Stimulated activated naive CD8-positive, alpha-beta T cell treated with anti-CD3 and anti-CD28 coated beads, Interleukin-15, amount 100 ng/mL, for 72 hours (primary cell): ENCODE measurements around the gene CDK19.
"Not testable (repeated sequence)": the region's sequence is repeated elsewhere in the genome, so short reads cannot be mapped to it uniquely, and the experiment has no call there.

Source experiments
- ATAC-seq: fragments of 150-1000 bp; cut with Tn5 transposase; 2 replicates; pipeline ENCODE4 v1.10.0; 2021; ENCODE audit warnings: mild to moderate bottlenecking, moderate library complexity
- DNase-seq, 2 donors: peaks; one replicate each; pipeline ENCODE4 v3.0.0; 2021 to 2022
- H3K27ac Mint-ChIP-seq, 2 donors: one replicate each; pipeline ENCODE4 v1.8.0; 2022; ENCODE audit warnings: mild to moderate bottlenecking in 2 of 2, mixed read lengths in 2 of 2, moderate library complexity in 2 of 2
- H3K27me3 Mint-ChIP-seq: one replicate; pipeline ENCODE4 v1.8.0; 2022; ENCODE audit warnings: mixed read lengths
- H3K4me1 Mint-ChIP-seq: one replicate; pipeline ENCODE4 v1.8.0; 2022; ENCODE audit warnings: mild to moderate bottlenecking, mixed read lengths
- H3K4me3 Mint-ChIP-seq, 2 donors: one replicate each; pipeline ENCODE4 v1.8.0; 2022; ENCODE audit warnings: mild to moderate bottlenecking in 2 of 2, mixed read lengths in 2 of 2, moderate library complexity in 1 of 2
- H3K9me3 Mint-ChIP-seq, 2 donors: one replicate each; pipeline ENCODE4 v1.8.0; 2022; ENCODE audit warnings: mixed read lengths in 2 of 2

Gene CDK19

DNA sequence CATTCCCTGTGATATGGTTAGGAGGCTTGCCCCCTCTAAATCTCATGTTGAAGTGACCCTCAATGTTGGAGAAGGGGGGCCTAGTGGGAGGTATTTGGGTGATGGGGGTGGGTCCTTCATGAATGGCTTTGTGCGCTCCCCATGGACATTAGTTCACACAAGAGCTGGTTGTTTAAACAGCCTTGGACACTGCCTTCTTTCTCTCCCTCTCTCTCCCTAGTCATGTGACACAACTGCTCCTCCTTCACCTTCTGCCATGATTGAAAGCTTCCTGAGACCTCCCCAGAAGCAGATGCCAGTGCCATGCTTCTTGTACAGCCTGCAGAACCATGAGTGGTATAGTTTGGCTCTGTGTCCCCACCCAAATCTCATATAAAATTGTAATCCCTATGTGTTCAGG lies 221.6 kb downstream of the CDK19 start:
- Mint-ChIP-seq H3K27me3 (no peaks in the 10 kb centered on the region), H3K9me3 (peaks cover 0 to 11% of the 10 kb centered on the region in 2 donors), H3K4me1 (peaks cover 6% of the 10 kb centered on the region), H3K27ac (no peak overlapping the region), H3K4me3 (no peak overlapping the region)
- no peak for ATAC-seq
- no peak for DNase-seq

- peaks cover 0 to 11% of the 10 kb centered on the region in 2 donors for H3K9me3 Mint-ChIP-seq
- no peak overlapping the region for H3K27ac Mint-ChIP-seq
- H3K27me3 Mint-ChIP-seq: no peaks in the 10 kb centered on the region
- H3K4me1 Mint-ChIP-seq: peaks cover 6% of the 10 kb centered on the region
- DNase-seq: no peak
- no peak overlapping the region for H3K4me3 Mint-ChIP-seq
- ATAC-seq: no peak
Measured at GRCh38 chr6:110592765-110593164, 222.5 kb downstream of the CDK19 start.

DNA sequence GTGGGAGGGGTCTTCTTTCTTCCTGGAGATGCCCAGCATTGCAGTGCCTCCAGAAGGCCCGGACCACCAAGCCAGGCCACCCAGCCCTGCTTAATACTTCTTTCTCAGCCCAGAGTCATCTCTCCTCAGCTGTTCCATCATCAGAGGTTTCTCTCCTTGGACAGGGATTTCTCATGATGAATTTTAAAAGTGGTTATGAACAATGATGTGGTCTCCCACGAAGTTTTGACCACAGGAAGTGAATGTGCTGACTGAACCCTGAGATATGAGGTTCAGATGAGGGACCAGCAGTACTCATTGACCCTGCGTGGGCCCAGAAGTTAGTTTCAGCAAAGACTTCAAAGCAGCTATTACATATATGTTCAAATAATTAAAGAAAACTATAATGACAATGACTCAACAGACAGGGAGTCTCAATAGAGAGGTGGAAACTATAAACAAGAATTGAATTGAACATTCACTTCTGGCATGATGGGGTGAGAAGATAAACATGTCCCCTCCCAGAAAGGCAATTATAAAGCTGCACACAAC lies 224.4 kb downstream of the CDK19 start:
- Mint-ChIP-seq H3K4me3 (no peak overlapping the region), H3K27me3 (no peaks in the 10 kb centered on the region), H3K4me1 (peaks cover 6% of the 10 kb centered on the region), H3K9me3 (peaks cover 0 to 11% of the 10 kb centered on the region in 2 donors), H3K27ac (peak overlapping the region in 1 of 2 donors; percentile 46)
- DNase-seq: peak in 1 of 2 donors; percentile 47
- ATAC-seq: peak; percentile 92

DNA sequence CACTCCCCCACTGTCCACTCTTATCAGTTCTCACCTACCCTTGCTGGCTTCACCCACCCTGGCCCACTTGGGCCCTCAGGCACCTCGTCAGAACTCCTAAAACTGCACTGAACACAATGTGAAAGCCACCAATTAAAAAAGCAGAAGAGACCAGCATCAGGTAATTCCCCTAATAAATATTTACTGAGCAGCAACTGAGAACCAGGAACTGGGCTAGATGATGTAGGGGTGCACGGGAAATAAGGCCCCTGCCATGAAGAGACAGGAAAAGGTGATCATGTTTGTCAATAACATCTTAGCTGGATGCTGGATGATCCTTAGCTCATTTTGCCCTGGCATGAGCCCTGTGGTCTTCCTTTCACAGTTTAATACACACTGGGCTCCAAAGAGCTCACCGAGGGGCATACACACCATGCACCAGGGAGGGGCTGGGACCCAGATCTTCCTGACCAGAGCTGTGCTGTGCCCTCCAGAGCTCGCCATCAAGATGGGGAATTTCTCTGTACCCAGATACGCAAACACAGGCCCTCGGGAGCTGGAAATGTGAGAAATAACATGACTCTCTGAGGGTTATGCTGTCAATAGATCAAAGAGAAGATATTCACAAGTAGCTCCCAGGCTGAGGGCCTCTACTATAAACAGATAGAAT lies 225.3 kb downstream of the CDK19 start:
- no peaks in the 10 kb centered on the region for H3K27me3 Mint-ChIP-seq
- DNase-seq: no peak
- no peak overlapping the region for H3K4me3 Mint-ChIP-seq
- H3K4me1 Mint-ChIP-seq: peaks cover 6% of the 10 kb centered on the region
- ATAC-seq: peak; percentile 45
- H3K27ac Mint-ChIP-seq: peak overlapping the region in 1 of 2 donors; percentile 31
- H3K9me3 Mint-ChIP-seq: peaks cover 0 to 11% of the 10 kb centered on the region in 2 donors

DNA sequence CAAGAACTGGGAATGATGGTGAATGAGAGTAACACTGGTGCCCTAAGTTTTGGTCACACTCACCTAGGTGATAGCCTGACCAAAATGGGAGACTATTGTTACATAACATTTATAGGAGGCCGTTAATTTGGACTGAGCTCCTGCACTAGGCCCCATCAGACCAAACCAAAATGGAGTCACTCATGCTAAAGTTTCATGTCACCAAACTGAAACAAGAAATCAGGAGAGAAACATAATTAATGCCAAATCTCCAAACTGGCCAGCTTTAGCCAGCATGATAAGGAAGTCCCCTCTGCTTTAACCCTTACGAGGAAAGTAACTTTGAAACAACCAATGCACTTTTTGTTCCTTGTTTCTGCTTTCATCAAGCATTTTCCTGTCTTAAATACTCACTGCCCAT lies 227.9 kb downstream of the CDK19 start:
- ATAC-seq: no peak
- Mint-ChIP-seq H3K27me3 (no peaks in the 10 kb centered on the region), H3K9me3 (no peaks in the 10 kb centered on the region), H3K4me1 (peaks cover 6% of the 10 kb centered on the region), H3K27ac (no peak overlapping the region), H3K4me3 (no peak overlapping the region)
- DNase-seq: no peak

- peaks cover 8 to 25% of the 10 kb centered on the region in 2 donors for H3K9me3 Mint-ChIP-seq
- peaks cover 12% of the 10 kb centered on the region for H3K27me3 Mint-ChIP-seq
- H3K4me1 Mint-ChIP-seq: no peaks in the 10 kb centered on the region
- DNase-seq (no peak), ATAC-seq (no peak)
- H3K27ac Mint-ChIP-seq: no peak overlapping the region
- no peak overlapping the region for H3K4me3 Mint-ChIP-seq
Measured at GRCh38 chr6:110581679-110582078, 233.6 kb downstream of the CDK19 start.

DNA sequence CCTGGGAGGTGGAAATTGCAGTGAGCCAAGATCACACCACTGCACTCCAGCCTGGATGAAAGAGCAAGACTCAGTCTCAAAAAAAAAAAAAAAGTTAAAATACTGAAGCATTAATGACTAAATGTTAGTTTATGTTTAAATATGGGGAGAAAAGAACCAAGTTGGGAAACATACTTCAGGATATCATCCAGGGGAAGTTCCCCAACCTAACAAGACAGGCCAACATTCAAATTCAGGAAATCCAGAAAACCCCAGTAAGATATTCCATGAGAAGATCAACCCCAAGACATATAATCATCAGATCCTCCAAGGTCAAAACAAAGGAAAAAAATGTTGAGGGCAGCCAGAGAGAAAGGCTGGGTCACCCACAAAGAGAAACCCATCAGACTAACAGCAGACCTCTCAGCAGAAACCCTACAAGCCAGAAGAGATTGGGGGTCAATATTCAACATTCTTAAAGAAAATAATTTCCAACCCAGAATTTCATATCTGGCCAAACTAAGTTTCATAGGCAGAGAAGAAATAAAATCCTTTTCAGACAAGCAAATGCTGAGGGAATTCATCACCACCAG lies 237.6 kb downstream of the CDK19 start:
- peaks cover 8 to 25% of the 10 kb centered on the region in 2 donors for H3K9me3 Mint-ChIP-seq
- not testable (repeated sequence) for H3K4me3 Mint-ChIP-seq, H3K4me1 Mint-ChIP-seq, DNase-seq, ATAC-seq, H3K27ac Mint-ChIP-seq
- peaks cover 12% of the 10 kb centered on the region for H3K27me3 Mint-ChIP-seq

DNA sequence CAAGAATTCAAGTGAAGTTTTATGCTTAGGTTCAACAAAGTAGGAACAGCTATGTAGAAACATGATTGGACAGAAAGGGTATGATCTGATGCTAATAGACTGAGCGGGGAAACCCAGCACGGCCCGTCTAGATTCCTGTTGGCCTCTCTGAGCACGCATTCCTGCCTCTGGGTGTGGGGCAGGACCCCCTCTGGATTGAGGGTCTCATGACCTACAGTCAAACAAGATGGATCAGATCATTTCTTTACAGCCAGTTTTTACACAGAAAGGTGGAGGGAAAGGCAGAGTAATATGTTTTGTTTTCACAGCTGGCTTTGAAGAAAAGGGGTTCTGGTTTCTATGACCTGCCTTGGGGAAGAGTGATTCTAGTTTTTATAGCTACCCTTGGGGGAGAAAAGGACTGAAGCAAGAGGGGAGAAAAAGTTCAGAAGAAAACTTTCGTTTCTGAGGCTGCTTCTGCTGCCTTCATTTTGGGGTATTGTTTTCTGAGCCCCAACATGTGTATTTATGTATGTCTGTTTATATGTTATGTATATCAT lies 239.3 kb downstream of the CDK19 start:
- H3K4me3 Mint-ChIP-seq: no peak overlapping the region
- ATAC-seq: no peak
- H3K9me3 Mint-ChIP-seq: peaks cover 8 to 25% of the 10 kb centered on the region in 2 donors
- peaks cover 12% of the 10 kb centered on the region for H3K27me3 Mint-ChIP-seq
- DNase-seq: no peak
- H3K27ac Mint-ChIP-seq: no peak overlapping the region
- no peaks in the 10 kb centered on the region for H3K4me1 Mint-ChIP-seq

DNA sequence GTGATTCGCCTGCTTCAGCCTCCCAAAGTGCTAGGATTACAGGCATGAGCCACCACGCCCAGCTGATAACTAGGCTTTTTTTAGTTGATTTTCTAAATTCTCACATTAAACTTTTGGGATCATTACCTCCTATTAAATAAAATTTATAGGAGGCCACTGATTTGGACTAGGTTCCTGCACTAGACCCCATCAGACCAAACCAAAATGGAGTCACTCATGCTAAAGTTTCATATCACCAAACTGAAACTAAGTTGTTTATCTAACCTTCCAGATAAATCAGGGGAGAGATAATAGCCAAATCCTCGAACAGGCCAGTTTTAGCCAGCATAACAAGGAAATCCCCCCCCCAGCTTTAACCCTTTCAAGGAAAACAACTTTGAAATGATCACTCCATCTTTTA lies 240.5 kb downstream of the CDK19 start:
- Mint-ChIP-seq H3K27ac (no peak overlapping the region), H3K9me3 (peaks cover 8 to 17% of the 10 kb centered on the region in 2 donors), H3K4me3 (no peak overlapping the region), H3K4me1 (no peaks in the 10 kb centered on the region), H3K27me3 (peaks cover 12% of the 10 kb centered on the region)
- no peak for ATAC-seq
- no peak for DNase-seq

DNA sequence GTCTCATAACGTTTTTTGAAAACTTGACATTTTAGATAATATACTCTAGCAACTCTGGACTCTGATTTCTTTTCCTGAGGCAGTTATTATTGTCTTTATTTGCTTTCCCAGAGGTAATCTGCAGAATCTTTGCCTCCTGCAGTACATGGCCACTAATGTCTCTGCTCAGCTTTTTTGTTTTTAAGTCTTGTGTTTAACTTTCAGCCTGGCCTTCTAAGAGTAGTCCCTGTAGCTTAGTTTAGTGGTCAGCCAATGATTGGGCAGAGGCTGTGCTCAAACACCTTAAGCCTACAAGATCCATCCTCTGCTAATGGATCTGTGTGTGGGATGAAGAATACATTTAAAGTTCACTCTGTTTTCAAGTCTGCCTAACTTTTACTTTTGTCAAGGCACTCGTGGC lies 241.7 kb downstream of the CDK19 start:
- ATAC-seq (no peak), DNase-seq (no peak)
- peaks cover 0 to 6% of the 10 kb centered on the region in 2 donors for H3K9me3 Mint-ChIP-seq
- H3K27ac Mint-ChIP-seq: no peak overlapping the region
- H3K27me3 Mint-ChIP-seq: peaks cover 3% of the 10 kb centered on the region
- H3K4me1 Mint-ChIP-seq: no peaks in the 10 kb centered on the region
- H3K4me3 Mint-ChIP-seq: no peak overlapping the region

DNA sequence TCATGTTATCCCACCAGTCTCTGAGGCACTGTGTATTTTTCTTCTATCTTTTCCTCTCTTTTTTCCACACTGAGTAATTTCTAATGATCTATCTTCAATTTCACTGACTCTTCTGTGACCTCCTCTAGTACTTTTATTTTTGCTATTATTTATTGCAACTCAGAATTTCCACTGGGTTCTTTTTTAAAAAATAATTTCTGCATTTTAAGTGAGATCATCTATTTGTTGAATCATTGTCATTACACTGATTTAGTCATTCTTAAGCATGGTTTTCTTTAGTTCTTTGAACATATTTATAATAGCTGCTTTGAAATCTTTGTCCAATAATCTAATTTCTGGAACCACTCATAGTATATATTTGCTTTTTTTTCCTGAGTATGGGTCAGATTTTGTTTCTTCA lies 242.1 kb downstream of the CDK19 start:
- Mint-ChIP-seq H3K27me3 (no peaks in the 10 kb centered on the region), H3K27ac (peak overlapping the region in 1 of 2 donors; percentile 1), H3K4me1 (no peaks in the 10 kb centered on the region), H3K9me3 (peaks cover 0 to 2% of the 10 kb centered on the region in 2 donors), H3K4me3 (no peak overlapping the region)
- ATAC-seq (no peak), DNase-seq (no peak)

DNA sequence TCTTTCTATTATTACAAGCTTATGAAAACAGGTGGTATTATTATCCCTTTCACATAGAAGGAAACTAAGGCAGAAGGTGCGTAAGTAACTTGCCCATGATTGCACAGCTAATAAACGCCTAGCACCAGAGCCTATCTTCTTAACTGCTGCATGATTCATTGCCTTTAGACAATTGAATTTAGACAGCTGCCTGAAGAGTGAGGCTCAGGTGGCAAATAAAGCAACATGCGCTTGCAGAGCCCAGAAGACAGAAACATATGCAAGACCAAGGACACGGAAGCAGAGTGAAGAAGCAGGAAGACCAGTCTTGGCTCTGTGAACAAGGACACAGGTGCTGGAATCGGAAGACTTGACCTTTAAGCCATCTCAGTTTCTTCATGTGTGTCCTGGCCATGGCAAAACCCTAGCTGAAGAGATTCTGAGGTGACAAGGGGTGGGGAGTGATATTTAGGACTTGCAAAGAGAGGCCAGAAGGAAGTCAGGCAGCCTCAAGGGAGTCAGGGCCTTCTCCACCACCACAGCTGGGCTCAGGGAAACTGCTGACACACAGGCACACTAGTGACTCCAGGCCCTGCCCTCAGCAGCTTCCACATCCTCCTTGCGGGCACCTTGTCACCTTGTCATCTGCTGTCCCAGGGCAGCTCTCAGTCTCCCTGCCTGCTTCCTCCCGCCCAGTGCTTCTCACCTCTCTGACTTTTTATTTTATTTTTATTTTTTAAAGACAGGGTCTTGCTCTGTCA lies 247.1 kb downstream of the CDK19 start:
- ATAC-seq (no peak), DNase-seq (no peak)
- H3K4me1 Mint-ChIP-seq: no peaks in the 10 kb centered on the region
- H3K27me3 Mint-ChIP-seq: no peaks in the 10 kb centered on the region
- H3K27ac Mint-ChIP-seq: no peak overlapping the region
- H3K9me3 Mint-ChIP-seq: peaks cover 0 to under 1% of the 10 kb centered on the region in 2 donors
- no peak overlapping the region for H3K4me3 Mint-ChIP-seq

GRCh38 chr6:110566346-110567125 lies 248.7 kb downstream of the CDK19 start:
- H3K27ac Mint-ChIP-seq: no peak overlapping the region
- no peak overlapping the region for H3K4me3 Mint-ChIP-seq
- DNase-seq (no peak), ATAC-seq (no peak)
- no peaks in the 10 kb centered on the region for H3K27me3 Mint-ChIP-seq
- H3K4me1 Mint-ChIP-seq: no peaks in the 10 kb centered on the region
- peaks cover 11 to 12% of the 10 kb centered on the region in 2 donors for H3K9me3 Mint-ChIP-seq

- peaks cover 11 to 12% of the 10 kb centered on the region in 2 donors for H3K9me3 Mint-ChIP-seq
- H3K27me3 Mint-ChIP-seq: no peaks in the 10 kb centered on the region
- H3K4me1 Mint-ChIP-seq: peaks cover 12% of the 10 kb centered on the region
- H3K4me3 Mint-ChIP-seq: no peak overlapping the region
- H3K27ac Mint-ChIP-seq: no peak overlapping the region
- ATAC-seq: no peak
- DNase-seq: no peak
Measured at GRCh38 chr6:110564703-110565421, 250.4 kb downstream of the CDK19 start.
